Measurements from ENCODE around the gene OSM.

The OSM gene

GRCh38 chr22:30261134-30261533 lies 5.5 kb downstream of the OSM start:
- no peak for DNase-seq

- DNase-seq, result no peak
Observed at GRCh38 chr22:30260682-30261081, 6.0 kb downstream of the OSM start.

GRCh38 chr22:30260276-30260675 lies 6.4 kb downstream of the OSM start:
- no peak for DNase-seq

- no peak for DNase-seq
Observed at GRCh38 chr22:30254314-30254713, 12.3 kb downstream of the OSM start.

- DNase-seq, result peak in 1 of 2 experiments; percentile 17
Observed at GRCh38 chr22:30253205-30253852, 13.3 kb downstream of the OSM start.

DNA sequence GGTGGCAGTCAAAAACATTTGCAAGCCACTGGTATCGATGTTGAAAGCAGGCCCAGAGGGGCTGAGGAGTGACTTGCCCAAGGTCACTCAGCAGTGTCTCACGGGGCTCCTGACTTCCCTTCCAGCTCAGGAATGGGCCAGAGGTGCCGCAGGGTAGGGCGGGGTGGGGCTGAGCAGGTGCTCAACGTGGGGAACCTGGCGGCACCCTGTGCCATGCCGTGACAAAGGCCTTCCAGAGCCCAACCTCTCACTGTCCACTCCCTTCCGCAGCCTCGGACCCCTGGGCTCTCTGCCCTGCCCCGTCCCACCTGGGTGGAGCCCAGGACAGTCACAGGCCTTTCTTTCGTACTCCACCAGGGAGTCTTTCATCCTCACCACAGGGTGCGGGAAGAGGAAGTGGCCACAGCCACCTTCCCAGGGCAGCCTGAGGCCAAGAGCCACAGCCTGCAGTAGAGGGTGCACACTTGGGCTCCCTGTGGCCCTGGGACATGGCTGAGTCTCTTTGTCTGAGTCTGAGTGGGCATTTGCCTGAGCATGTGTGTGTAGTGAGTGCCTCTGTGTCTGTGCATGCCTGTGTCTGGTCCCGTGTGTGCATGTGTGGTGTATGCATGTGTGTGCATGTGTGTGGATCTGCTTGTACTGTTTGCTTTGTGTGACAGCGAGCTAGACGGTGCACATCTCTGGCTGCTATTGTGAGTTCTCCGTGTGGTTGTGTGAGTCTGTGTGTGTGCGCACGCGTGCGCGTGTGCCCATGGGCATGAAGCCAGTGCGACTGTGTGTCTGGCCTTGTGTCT lies 14.0 kb downstream of the OSM start:
- peak in 1 of 2 experiments; percentile 32 for DNase-seq

- DNase-seq, result no peak
Observed at GRCh38 chr22:30251711-30252110, 14.9 kb downstream of the OSM start.

GRCh38 chr22:30250661-30251267 lies 15.9 kb downstream of the OSM start:
- no peak for DNase-seq

DNA sequence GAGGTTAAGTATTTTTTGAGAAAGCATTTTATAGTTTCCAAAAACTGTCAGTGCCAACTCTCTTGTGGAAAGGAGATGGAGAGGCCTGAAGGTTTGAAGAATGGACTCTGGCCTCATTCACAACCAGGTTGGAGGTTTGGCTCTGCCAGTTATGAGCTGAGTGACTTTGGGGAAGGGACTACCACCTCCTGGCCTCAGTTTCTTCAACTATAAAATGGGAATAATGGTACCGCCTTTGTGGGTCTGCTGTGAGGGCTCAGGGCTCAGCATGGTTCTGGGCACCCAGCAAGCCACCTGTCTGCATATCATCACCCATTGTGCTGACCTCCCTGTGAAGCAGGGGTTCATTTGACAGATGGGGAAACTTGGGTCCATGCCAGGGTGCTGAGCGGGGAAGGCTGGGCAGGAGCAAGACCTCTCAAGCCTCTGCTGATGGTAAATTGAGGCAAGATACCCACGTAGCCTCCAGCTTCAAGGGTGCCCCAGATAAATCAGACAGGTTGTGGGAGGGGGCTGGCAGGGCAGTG lies 16.5 kb downstream of the OSM start:
- no peak for DNase-seq

GRCh38 chr22:30249049-30250038 lies 17.3 kb downstream of the OSM start:
- DNase-seq, result no peak

- DNase-seq, result no peak
Observed at GRCh38 chr22:30248484-30248883, 18.2 kb downstream of the OSM start.

- DNase-seq, result no peak
Observed at GRCh38 chr22:30247974-30248373, 18.7 kb downstream of the OSM start.

DNA sequence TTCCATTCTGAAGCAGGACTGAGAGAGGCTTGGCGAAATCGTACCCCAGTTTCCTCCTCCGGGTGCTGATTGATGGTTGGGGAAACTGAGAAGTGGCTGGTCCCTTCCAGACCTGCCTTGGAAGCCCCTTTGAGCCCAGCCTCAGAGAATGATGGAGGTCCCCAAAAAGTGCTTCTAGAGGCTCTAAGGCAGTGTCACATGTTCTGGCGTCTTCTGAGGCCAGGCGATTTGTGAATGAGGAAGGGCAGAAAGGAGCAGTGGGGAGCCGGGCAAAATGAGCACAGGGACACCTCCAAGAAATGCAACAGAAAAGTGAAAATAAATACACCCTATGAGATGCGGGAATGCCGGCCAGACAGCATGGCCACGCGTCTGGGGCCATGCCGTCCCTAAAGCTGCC lies 19.1 kb downstream of the OSM start:
- no peak for DNase-seq

DNA sequence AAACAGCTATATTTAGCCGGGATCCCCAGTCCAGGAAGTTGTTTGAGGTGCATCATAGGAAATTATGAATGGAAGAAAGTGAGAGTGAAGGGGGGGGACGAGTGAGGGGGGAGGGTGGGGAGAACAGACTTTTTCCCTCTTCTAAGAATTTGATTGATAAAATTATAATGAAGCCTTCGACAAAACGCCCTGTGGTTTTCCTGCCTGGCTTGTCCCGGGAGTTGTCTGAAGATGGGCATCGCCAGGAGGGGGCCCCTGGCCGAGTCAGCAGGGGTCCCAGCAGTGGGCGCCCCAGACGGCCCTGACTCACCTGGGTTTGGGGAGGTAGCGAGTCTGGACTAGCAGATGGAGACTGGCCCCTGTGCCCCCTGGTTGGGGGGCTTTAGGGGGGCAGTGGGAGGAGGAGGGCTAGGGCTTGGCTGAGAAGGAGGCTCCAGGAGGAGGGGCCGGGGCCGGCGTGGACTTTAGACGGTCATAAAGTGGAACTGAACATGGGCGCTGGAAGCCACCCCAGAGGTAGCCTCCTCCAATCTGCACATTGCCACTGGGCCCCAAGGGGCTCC lies 19.8 kb downstream of the OSM start:
- no peak for DNase-seq

DNA sequence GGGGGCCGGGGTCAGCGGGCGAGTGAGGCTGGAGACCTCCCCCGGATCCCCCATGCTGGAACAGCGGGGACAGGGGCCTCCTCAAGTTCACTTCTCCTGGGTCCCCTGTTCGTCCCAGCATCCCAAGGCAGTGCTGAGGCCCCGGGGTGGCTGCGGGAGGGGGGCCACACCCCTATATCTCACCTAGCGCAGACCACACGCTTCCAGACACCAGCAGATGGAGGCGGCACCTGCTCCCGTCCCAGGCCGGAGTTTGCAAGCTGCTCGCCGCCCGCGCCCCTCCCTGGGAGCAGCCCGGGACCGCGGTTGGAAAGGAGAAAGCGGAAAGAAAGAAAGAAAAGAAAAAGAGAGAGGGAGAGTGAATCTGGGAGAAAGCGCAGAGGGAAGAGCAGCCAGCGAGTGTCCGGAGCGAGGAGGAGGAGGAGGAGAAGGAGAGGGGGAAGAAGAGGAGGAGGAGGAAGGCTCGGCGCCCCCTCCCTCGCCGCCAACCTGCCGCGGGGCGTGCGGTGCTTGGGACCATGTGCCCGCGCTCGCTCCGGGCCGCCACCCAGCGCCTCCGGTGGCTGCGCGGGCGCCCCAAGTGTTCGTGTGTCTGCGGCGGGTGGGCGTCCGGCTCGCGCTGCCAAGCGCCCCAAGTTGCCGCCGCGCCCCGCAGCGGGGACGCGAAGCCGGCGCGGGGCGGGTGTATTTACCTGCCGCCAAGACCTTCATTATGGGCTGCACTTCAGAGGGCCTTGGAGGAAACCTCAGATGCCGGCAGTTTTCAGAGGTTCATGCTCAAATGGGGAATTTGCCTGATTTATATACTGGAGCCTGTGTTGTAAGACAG lies 20.5 kb downstream of the OSM start, which contains the start of gene LIF:
Gene LIF (minus strand): TSS at position 775 of the 829 bp plus-strand sequence. CDS start 64 bp downstream, at position 711.
- no peak for DNase-seq

DNA sequence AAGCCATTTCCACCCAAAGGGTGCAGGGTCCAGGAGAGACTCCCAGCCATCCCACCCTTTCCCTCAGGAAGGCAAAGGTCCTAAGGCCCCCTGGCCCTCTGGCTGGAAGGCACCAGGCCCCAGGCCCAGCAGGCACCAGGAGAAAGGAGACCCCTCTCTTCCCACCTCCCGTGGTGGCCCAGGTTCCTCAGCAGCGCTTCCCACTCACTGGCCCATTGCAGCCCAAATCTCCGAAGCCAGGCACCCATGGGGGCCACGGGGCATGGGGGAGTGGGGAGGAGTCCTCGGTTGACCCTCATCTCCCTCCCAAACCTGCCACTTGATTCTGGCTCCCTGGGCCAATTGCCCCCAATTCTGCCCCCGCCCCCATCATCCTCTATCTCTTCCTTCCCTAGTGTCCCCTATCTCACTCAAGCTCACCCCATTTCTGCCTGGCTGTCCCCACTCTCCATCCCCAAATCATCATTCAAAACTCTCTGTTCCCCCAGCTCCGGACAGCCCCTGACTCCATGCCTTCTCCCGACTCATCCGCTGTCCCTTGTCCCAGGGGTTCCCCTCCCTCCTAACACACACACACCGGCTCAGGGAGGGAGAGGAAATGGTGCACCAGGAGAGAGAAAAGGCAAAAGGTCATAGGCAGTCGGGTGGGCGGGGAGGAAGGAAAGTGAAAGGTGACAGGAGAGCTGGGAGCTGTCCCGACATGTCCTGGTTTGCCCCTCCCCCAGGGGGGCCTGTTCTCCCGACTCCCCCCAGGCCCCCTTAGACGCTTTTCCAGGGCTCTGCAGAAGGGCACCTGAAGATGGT lies 21.3 kb downstream of the OSM start:
- no peak for DNase-seq

GRCh38 chr22:30244641-30245040 lies 22.0 kb downstream of the OSM start:
- DNase-seq, result no peak

- no peak for DNase-seq
Observed at GRCh38 chr22:30244066-30244465, 22.6 kb downstream of the OSM start.

DNA sequence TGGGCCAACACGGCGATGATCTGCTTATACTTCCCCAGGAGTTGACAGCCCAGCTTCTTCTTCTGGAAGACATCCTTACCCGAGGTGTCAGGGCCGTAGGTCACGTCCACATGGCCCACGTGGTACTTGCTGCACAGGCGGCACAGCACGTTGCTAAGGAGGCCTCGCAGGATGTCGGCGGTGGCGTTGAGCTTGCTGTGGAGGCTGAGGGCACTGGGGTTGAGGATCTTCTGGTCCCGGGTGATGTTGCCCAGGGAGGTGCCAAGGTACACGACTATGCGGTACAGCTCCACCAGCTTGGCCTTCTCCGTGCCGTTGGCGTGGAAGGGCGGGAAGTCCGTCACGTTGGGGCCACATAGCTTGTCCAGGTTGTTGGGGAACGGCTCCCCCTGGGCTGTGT lies 23.0 kb downstream of the OSM start:
- no peak for DNase-seq

All from NCI-H2081 (cell line).